DLD1 (cell line): ENCODE measurements around the gene OSM.

Experiments used
- in situ Hi-C: cut with HindIII; loops from 2 replicates; pipeline ENCODE4 v1.10.0; 2017; ENCODE audit warnings: low sequenced_read_pairs

OSM gene

DNA sequence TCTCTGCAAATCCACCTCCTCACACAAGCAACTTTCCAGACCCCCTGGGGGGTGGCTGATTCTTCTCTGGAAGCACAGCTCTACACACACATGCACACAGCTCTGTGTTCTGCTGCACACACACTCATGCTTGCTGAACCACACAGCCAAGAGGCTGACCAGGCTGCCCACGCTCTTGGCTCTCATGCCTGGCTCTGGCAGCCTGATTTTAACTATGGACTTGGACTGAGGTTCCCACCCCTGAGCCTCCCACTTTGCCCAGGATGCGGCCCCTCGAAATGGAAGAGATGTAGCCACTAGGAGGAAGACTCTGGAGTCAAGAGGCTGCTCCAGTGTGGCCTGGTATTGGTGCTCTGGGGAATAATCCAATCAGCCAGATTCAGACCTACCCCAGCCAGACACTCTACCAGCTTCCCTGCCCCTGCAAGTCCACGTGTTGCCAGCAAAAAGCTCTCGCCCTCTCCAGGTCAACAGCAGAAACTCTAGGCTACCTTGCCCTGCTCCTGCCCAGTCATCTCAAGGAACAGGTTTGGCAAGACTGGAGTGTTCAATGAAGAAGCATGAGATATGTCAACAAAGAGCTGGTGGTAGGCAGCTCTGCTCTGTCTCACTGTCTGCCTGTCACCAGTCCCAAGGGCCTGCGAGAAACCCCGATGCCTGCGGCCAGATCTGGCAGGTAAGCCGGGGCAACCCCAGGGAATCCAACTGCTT, 31.5 kb upstream of the OSM start:
- in situ Hi-C loops, result no loop called here

DNA sequence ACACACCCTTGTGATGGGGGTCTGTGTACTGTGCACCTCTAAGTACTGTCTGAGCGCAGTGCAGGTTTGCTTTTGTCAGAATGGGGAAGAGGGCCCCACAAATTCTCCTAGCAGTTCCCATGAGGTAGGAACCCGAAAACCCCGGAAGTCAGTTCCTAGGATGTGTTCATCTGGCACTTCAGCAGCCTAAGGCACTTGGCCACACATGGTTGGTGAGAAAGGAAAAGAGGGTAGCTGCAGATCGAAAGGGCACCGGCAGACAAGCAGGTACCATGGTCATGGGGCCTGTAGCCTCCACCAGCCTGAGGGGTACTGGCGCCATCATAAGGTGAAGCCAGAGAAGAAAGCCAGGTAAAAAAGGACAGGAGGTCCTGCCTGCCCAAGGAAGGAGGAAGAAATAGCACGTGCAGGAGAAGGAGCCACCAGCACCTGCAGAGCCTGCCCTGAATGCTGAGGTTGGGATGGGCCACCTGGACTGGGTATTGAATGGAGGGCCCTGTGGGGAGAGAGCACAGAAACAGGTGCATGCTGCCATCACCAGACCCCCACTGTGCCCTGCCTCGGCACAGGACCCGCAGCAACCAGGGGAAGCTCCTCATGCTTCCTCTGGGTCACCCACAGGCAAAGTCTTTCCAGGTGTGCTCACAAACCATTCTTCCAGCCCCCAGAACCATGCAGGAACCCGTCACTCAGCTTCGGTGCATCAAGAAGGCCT, 30.8 kb upstream of the OSM start:
- in situ Hi-C loops, result no loop called here

GRCh38 chr22:30296833-30297232, 30.2 kb upstream of the OSM start:
- in situ Hi-C loops, result no loop called here

GRCh38 chr22:30296324-30296723, 29.7 kb upstream of the OSM start:
- in situ Hi-C loops, result no loop called here

DNA sequence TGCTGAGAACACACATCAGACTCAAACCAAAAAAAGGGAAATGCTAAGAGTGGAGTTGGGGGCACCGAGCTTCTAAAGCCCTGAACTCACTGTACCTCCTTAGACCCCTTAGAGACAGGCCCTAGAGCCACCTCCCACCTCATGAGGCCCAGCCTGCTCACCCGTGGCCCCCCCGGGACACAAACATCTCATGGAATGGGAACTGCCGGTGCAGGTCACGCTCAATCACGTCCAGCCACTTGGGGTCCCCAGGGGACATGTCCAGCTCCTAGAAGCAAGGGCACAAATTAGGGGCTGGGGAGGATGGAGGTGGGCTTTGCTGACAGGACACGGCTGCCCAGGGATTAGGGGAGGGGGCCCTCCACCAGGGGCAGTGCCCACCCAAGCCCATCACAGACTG, 28.9 kb upstream of the OSM start:
- in situ Hi-C loops, result no loop called here

DNA sequence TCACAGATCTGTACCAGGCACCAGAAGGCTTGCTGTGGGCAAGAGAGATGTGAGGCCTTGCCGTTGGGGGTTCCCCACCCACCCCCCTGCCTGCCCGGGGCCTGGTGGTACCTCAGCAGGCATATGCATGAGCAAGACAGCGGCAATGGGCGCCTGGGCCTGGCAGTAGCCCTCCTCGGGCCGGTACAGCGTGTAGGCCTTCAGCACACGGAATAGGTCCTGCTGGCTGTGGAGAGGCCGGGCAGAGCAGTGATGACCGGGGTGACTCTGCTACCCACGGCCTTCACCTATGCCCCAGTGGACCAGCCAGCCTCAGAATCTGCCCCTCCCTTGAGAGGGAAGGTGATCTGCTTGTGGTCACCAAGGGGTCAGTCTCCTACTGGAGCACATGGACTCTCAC, 28.2 kb upstream of the OSM start:
- in situ Hi-C loops, result no loop called here

DNA sequence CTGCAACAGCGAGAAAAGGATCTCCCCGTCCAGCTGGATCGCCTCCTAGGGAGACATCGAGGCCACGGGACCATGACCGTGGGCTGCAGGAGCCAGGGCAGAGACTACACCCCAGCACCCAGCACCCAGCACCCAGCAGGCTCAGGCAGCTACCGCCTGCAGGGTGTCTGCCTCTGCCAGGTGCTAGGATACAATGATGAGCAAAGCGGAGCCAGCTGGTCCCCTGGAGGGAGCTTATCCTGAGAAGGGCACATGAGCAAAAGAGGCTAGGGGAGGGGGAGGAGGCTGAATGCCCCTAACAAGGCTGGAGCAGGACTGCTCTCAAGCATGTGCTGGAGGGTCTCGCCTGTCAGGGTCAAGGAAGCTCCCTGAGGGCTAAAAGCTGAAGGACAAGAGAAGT, 27.4 kb upstream of the OSM start:
- in situ Hi-C loops, result no loop called here

GRCh38 chr22:30293026-30293425, 26.4 kb upstream of the OSM start:
- in situ Hi-C loops, result no loop called here

DNA sequence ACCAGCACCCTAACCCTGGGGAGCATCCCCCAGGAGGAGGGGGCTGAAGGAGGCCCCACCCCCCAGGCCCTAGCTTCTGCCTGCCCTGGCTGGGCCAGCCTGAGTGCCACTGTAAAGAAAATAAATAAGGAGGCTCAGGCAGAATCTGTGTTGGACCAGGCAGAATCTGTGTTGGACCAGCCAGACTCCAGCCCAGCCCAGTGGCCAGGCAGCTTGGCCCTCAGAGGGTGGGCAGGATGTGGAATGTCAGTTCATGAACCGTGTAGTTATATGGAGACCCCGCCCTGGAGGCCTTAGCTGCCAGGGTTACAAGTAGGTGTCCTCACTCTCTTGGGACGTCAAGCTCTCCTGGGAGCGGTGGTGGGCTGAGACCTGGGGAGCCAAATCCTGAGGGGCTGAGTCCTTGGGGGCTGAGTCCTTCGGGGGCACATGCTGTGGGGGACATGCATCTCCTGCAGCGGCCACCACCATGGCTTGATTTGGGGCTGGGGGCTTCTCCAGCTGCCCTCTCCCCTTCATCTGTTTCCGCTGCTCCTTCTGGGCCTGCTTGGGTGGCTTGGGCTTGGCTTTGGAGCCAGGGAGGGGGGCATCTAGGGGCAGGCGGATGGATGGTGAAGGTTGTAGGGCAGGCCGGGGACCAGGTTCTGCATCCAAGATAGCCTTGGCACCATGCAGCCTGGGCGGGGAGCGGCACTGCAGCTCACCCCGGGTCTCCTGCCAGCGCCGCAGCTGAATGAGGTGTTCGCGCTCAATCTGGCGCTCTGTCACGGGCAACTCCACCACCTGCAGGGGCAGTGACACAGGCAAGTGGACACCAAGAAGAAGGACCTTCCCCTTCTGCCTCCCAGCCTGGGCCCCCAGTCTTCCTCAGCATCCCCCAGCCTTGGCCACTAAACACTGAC, 25.7 kb upstream of the OSM start:
- in situ Hi-C loops, result no loop called here

DNA sequence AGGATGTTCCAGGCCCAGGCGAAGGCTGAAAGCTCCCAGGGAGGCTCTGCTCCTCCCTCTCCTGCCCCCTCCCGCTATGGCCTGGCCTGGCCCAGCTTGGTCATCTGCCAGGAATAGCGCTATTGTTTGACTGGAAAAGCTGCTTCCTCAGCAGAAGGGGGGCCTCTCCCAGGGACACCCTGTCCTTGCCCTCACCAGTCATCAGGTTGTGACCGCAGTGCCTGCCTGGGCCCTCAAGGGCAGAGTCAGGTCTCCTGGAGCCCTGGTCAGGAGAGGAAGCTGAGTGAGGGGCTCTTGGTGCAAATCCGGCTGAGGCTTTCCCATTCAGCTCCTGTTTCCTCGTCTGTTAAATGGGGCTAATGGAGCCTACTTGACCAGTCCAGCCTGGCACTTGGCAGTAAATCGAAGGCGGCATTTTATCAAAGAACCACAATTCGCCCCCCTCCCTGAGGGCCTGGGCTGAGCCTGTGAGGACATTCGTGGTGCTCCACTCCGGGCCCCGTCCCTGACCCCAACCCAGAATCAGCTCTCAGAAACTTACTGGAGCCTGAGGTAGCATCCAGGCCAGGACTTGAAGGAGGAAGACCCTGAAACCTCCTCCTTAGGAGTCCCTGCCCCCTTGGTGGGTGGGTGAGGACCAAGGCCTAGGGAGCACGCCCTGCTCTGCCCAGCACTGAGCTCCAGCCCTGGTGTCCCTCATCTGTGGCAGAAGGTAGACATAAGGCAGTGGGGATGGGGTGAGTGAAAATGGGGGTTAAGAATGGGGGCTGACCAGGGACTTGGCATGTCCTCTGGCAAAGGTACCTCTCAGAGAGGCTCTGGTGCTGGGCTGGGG, 24.6 kb upstream of the OSM start:
- in situ Hi-C loops, result no loop called here

GRCh38 chr22:30290342-30291057, 23.8 kb upstream of the OSM start:
- in situ Hi-C loops, result no loop called here

GRCh38 chr22:30289980-30290313, 23.3 kb upstream of the OSM start:
- in situ Hi-C loops, result loop anchor here (10.0 kb wide), 1 partner anchor 95 kb away; the partner anchor contains the start of gene RNF215

DNA sequence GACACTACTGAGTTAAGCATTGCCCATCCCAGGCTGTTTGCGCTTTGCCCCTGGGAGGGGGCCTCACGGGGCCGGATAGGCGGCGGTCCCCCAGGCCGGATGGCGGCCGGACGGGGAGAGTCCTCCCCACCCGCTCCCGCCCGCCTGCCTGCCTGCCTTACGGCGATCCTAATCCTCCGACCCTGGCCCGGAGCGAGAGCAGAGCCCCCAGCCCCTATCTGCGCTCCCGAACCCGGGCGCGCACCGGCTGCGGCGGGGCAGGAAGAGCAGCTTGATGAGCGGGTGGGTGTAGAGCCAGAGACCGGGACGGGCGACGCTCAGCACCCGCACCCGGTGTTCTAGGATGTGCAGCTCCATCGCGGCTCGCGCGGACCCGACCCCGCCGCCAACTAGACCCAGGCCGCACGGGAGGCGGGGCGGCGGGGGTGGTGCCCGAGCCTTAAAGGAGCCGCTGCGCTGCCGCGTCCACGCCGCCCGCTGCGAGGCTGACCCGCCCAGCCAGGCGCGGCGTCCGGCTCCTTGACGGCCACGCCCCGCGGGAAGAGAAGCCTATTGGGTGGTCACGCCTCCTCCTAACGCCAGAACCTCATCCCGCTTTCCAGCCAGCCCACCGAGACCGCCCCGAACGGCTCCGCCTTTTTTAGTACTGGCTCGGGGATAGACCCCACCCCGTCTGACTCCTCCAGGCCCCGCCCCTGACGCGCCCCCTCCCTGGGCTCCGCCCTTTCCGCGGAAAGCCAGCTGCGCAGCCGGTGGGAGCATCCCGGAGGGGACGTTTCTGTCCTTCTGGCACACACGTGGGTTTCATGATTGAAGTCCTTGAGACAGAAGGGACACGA, 22.7 kb upstream of the OSM start, which contains the start of gene CASTOR1:
CASTOR1 (minus strand) TSS at position 365 of the 839 bp plus-strand sequence; CDS start at position 357, 8 bp downstream.
- in situ Hi-C loops, result loop anchor here (10.0 kb wide), 1 partner anchor 95 kb away; the partner anchor contains the start of gene RNF215

DNA sequence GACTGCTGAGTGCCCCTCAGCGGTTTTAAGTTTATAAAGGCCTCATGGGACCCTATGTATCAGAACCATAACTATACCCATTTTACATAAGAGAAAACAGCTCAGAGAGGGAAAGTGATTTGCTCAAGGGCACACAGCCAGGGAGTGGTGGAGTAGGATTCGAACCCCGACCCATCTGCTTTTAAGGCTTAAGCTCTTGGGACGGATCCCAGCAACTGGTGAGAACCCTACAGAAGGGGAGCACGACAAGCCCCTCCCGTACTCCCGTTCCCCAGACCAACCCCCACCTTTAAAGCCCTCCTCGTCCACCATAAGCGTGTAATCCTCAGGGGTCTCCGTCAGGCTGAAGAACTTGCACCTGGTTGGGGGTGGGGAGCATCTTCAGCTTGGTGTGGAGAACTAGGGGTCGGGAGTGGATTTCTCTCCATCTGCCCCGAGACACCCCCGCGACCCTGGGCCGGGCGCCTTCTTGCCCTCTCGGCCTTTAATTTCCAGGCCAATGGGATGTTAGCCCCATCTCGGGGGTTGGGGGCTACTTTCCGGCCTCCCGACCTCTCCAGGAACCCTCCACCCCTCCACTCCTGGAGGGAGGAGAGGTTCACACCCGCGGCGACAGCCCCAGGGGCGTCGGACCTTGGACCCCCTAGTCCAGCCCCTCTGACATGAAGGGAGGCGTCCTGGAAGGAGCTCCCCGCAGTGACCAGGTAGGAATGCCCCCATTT, 21.9 kb upstream of the OSM start:
- in situ Hi-C loops, result loop anchor here (10.0 kb wide), 1 partner anchor 96 kb away; the partner anchor contains the start of gene RNF215

GRCh38 chr22:30287648-30288418, 21.2 kb upstream of the OSM start:
- in situ Hi-C loops, result loop anchor here (10.0 kb wide), 1 partner anchor 97 kb away; the partner anchor contains the start of gene RNF215

GRCh38 chr22:30286813-30287647, 20.4 kb upstream of the OSM start:
- in situ Hi-C loops, result loop anchor here (10.0 kb wide), 1 partner anchor 98 kb away; the partner anchor contains the start of gene RNF215
